GM12892 (cell line): ENCODE results near the gene STUM.

ENCODE experiments used
- POLR2A ChIP-seq: IDR thresholded peaks from 2 replicates; pipeline ENCODE4 v1.6.1; 2011; ENCODE audit warnings: low read depth, low read length, control low read depth
- POLR2AphosphoS5 ChIP-seq: IDR thresholded peaks from 2 replicates; pipeline ENCODE4 v1.6.1; 2011; ENCODE audit warnings: low read depth, low read length, control low read depth
- TAF1 ChIP-seq: IDR thresholded peaks from 2 replicates; pipeline ENCODE4 v1.6.1; 2011; ENCODE audit warnings: low read depth, mild to moderate bottlenecking, control low read depth, low read length, borderline replicate concordance

- peak; percentile 53; the same call in 1 of the 2 replicates for TF ChIP-seq POLR2AphosphoS5
- no peak for TF ChIP-seq POLR2A
- TF ChIP-seq TAF1, result no peak
Measured at GRCh38 chr1:226649244-226649643, 100.7 kb downstream of the STUM start.
